ENCODE results near the gene PNMT. TPM values are rescaled to one million over a fixed set of nuclear protein-coding genes. Genes with fewer than 3 reads are reported as not detected.
"Not testable (repeated sequence)": the region's sequence is repeated elsewhere in the genome, so short reads cannot be mapped to it uniquely, and the experiment has no call there.

The PNMT gene
- polyA plus RNA-seq, 1 experiment: not detected

GRCh38 chr17:39694593-39694992, 26.3 kb downstream of the PNMT start:
- ChIA-PET POLR2A (interaction anchor here (0.5 kb wide), 1 partner anchor 35 kb away, joined by 3 read pairs; no protein-coding TSS in a partner anchor), CTCF (interaction anchor here (4.3 kb wide), 1 partner anchor 73 kb away, joined by 15 read pairs; no protein-coding TSS in a partner anchor)
- H3K27ac ChIP-seq (ENCODE audit: low read depth, low read length): no peak overlapping the region
- no peak for TF ChIP-seq CTCF (IDR thresholded peaks at IDR 0.05; ENCODE audit: low read depth, low read length)
- H3K9me3 ChIP-seq (ENCODE audit: control insufficient read depth, insufficient read depth, low read length): no peaks in the 10 kb centered on the region
- DNase-seq (ENCODE audit: low read depth, low spot score): no peak
- H3K4me3 ChIP-seq (ENCODE audit: low read depth, low read length): no peak overlapping the region
- H3K27me3 ChIP-seq (ENCODE audit: control insufficient read depth, insufficient read depth, low read length): no peaks in the 10 kb centered on the region

GRCh38 chr17:39695089-39695474, 26.8 kb downstream of the PNMT start:
- Histone ChIP-seq H3K4me3 (ENCODE audit: low read depth, low read length) (no peak overlapping the region), H3K9me3 (ENCODE audit: control insufficient read depth, insufficient read depth, low read length) (no peaks in the 10 kb centered on the region), H3K27ac (ENCODE audit: low read depth, low read length) (no peak overlapping the region), H3K27me3 (ENCODE audit: control insufficient read depth, insufficient read depth, low read length) (no peaks in the 10 kb centered on the region)
- no peak for TF ChIP-seq CTCF (IDR thresholded peaks at IDR 0.05; ENCODE audit: low read depth, low read length)
- DNase-seq (ENCODE audit: low read depth, low spot score): no peak
- ChIA-PET POLR2A (interaction anchor here (0.5 kb wide), 1 partner anchor 35 kb away, joined by 3 read pairs; no protein-coding TSS in a partner anchor), CTCF (interaction anchor here (4.3 kb wide), 1 partner anchor 73 kb away, joined by 15 read pairs; no protein-coding TSS in a partner anchor)

- no peak overlapping the region for H3K27ac ChIP-seq (ENCODE audit: low read depth, low read length)
- no peak for TF ChIP-seq CTCF (IDR thresholded peaks at IDR 0.05; ENCODE audit: low read depth, low read length)
- H3K9me3 ChIP-seq (ENCODE audit: control insufficient read depth, insufficient read depth, low read length): no peaks in the 10 kb centered on the region
- no peak overlapping the region for H3K4me3 ChIP-seq (ENCODE audit: low read depth, low read length)
- no peak for DNase-seq (ENCODE audit: low read depth, low spot score)
- ChIA-PET POLR2A (no interaction called here), CTCF (interaction anchor here (4.3 kb wide), 1 partner anchor 75 kb away, joined by 15 read pairs; no protein-coding TSS in a partner anchor)
- no peaks in the 10 kb centered on the region for H3K27me3 ChIP-seq (ENCODE audit: control insufficient read depth, insufficient read depth, low read length)
These were observed 28.5 kb downstream of the PNMT start for GRCh38 chr17:39696731-39697130.

- POLR2A ChIA-PET: no interaction called here
- no peak for TF ChIP-seq CTCF (IDR thresholded peaks at IDR 0.05; ENCODE audit: low read depth, low read length)
- Histone ChIP-seq H3K27me3 (ENCODE audit: control insufficient read depth, insufficient read depth, low read length) (no peaks in the 10 kb centered on the region), H3K4me3 (ENCODE audit: low read depth, low read length) (no peak overlapping the region), H3K27ac (ENCODE audit: low read depth, low read length) (no peak overlapping the region), H3K9me3 (ENCODE audit: control insufficient read depth, insufficient read depth, low read length) (no peaks in the 10 kb centered on the region)
- CTCF ChIA-PET: interaction anchor here (4.3 kb wide), 1 partner anchor 76 kb away, joined by 15 read pairs; no protein-coding TSS in a partner anchor
- DNase-seq (ENCODE audit: low read depth, low spot score): no peak
These were observed 29.7 kb downstream of the PNMT start for GRCh38 chr17:39697961-39698360.

GRCh38 chr17:39699157-39699817, 31.0 kb downstream of the PNMT start:
- H3K4me3 ChIP-seq (ENCODE audit: low read depth, low read length): peak overlapping the region; percentile 77
- CTCF ChIA-PET: interaction anchor here (1.2 to 3.8 kb wide), 3 partner anchors 23 to 78 kb away, joined by 3 to 15 read pairs (median 4); partner anchors contain the start of gene MIEN1
- H3K27ac ChIP-seq (ENCODE audit: low read depth, low read length); H3K9me3 ChIP-seq (ENCODE audit: control insufficient read depth, insufficient read depth, low read length); DNase-seq (ENCODE audit: low read depth, low spot score); H3K27me3 ChIP-seq (ENCODE audit: control insufficient read depth, insufficient read depth, low read length): not testable (repeated sequence)
- POLR2A ChIA-PET: interaction anchor here (0.7 to 1.8 kb wide), 9 partner anchors 10 to 285 kb away, joined by 3 to 18 read pairs (median 5); partner anchors contain the start of genes MIEN1 and PGAP3

Measured in AG04450 (cell line).